GM12865 (cell line): ENCODE results near the gene FGFR3.

Source experiments
- DNase-seq: peaks from one replicate; pipeline ENCODE4 v3.0.0; 2010; ENCODE audit warnings: low read depth
- H3K4me3 ChIP-seq: 2 replicates; pipeline ENCODE4 v1.5.1; 2011; ENCODE audit warnings: mild to moderate bottlenecking, low read depth, low read length, control low read depth
- TF ChIP-seq, protein P1 (sequence below): IDR thresholded peaks from 2 replicates; pipeline ENCODE4 v1.5.1; 2011; ENCODE audit warnings: low read length, control low read depth, low read depth, inconsistent platforms; ENCODE audit not compliant: insufficient read depth; ENCODE audit errors: missing control alignments

The FGFR3 gene

DNA sequence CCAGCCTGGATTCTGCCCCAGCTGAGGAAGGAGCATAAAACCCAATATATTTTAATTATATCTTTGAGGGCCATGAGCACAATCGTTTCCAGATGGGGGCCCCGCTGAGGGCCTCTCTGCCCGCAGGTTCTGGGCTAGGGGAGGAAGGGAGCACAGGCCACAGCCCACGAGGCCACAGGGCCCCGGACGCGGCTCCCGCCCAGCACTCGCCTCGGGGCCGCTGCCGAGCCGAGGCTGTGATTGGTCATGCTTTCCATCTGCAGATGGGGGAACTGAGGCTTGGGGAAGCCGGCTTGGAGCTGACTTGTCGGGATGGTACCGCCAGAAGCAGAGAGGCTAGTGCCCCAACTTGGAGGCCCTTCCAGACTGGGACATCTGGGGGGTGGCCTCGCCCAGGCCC lies 37.8 kb upstream of the FGFR3 start:
- TF ChIP-seq, protein P1, sequence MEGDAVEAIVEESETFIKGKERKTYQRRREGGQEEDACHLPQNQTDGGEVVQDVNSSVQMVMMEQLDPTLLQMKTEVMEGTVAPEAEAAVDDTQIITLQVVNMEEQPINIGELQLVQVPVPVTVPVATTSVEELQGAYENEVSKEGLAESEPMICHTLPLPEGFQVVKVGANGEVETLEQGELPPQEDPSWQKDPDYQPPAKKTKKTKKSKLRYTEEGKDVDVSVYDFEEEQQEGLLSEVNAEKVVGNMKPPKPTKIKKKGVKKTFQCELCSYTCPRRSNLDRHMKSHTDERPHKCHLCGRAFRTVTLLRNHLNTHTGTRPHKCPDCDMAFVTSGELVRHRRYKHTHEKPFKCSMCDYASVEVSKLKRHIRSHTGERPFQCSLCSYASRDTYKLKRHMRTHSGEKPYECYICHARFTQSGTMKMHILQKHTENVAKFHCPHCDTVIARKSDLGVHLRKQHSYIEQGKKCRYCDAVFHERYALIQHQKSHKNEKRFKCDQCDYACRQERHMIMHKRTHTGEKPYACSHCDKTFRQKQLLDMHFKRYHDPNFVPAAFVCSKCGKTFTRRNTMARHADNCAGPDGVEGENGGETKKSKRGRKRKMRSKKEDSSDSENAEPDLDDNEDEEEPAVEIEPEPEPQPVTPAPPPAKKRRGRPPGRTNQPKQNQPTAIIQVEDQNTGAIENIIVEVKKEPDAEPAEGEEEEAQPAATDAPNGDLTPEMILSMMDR: no peak
- DNase-seq: no peak
- no peak overlapping the region for H3K4me3 ChIP-seq

DNA sequence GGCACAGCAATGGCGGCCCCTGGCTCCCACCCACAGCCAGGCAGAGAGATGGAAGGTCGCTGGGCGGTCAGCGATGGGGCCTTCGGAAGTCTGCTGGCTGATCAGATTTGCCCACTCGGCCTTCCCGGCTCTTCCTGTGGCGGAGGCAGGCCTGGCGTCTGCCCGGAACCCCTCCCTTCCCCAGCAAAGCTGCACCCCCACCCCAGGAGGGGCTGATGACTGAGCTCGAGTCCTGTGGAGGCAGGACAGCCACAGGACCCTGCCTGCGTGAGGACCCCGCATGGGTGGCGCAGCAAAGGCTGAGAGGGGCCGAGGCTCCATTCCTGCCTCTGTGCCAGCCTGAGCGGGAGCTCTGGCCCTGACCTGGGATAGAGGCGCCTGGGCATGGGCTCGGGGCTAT lies 37.0 kb upstream of the FGFR3 start:
- no peak for DNase-seq
- no peak overlapping the region for H3K4me3 ChIP-seq

DNA sequence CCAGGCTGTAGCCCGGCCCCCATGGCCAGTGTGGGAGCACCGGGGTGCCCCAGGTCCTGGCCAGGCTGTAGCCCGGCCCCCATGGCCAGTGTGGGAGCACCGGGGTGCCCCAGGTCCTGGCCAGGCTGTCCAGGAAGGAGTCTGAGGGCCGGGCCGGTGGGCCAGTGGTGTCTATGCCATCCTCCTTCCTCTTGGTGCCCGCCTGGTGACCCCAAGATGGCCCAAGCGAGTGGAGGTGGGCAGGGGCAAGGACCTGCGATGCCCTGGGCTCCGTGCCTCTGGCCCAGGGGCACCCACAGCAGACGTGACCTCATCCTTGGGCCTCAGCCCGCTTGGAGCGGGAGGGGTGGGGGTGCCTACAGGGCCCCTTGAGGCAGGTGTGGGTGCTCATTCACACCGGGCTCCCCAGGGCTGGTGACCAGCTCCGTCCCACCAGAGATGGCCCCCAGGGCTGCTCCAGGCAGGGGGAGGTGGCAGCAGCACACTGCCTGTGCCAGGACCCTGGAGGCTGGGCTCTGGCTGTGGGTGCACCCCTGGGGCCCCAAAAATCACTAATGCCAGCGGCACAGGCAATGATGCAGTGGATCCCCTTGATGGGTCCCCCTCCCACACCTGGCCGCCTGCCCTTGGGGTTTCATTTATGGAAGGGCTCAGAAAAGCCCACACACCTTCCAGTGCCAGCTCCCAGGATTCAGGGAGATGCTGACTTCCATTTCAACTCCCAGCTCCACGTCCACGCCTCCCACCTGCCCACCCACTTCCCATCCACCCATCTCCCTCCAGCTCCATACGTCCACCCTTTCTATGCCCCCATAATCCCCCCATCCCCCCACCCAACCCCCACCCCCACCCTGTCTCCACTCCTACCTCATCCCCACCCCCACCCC lies 36.0 kb upstream of the FGFR3 start:
- H3K4me3 ChIP-seq: no peak overlapping the region
- no peak for DNase-seq
- TF ChIP-seq, protein P1: no peak

More for the DNA sequence above, 37.0 kb upstream of the FGFR3 start:
- TF ChIP-seq, protein P1: no peak

DNA sequence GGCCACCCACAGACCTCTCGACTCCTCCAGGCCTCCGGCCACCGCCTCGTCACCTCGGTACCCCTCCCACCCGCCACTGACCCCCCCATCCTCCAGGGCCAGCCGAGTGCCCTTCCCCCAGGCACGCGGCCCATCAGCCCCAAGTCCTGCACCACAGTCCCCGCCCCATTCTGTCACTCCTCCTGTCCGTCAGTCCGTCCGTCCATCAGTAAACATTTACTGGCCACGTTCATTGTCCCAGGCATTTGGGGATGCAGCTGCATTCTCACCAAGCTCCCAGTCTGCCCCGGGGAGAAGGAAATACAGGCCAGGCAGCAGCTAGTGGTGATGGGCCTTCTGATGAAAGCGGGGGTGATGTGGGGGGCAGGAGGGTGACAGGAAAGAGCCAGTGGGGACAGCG lies 35.3 kb upstream of the FGFR3 start:
- no peak for DNase-seq
- H3K4me3 ChIP-seq: no peak overlapping the region
- TF ChIP-seq, protein P1: no peak

DNA sequence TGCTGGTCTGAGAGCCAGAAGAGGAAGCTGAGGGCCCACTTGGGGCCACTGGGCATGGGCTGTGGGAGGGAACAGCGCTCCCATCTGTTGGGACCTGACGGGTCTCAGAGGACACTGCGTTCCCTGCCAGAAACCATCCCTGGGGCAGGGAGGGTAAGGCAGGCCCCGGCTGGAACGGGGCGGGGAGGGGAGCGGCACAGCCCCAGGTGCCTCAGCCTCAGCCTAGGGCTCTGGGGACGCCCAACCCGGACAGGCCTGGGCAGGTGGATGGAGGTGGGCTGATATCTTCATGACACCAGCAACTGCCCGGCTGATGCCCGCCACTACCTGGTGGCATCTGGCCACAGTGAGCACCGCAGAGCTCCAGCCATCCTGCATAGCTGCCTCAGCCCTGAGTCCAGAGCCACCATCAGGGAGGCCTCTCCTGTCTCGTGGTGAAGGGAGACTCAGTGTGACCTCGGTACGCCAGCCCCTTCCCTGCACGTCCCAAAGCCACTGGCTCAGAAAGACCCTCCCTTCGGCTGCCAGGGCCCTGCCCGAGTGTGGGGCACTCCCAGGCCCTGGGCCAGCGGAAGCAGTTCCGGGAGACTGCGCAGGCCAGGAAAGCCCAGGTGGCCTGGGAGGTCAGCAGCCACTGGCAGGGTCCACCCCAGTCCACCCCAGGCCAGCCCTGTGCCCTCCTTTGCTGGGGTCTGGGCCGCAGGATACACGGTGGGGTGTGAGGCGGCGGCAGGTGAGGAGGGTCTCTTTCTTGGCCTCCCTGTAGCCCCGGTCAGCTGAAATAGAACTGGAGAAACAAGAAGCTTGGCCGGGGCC lies 34.6 kb upstream of the FGFR3 start:
- TF ChIP-seq, protein P1: no peak
- no peak for DNase-seq
- H3K4me3 ChIP-seq: no peak overlapping the region

DNA sequence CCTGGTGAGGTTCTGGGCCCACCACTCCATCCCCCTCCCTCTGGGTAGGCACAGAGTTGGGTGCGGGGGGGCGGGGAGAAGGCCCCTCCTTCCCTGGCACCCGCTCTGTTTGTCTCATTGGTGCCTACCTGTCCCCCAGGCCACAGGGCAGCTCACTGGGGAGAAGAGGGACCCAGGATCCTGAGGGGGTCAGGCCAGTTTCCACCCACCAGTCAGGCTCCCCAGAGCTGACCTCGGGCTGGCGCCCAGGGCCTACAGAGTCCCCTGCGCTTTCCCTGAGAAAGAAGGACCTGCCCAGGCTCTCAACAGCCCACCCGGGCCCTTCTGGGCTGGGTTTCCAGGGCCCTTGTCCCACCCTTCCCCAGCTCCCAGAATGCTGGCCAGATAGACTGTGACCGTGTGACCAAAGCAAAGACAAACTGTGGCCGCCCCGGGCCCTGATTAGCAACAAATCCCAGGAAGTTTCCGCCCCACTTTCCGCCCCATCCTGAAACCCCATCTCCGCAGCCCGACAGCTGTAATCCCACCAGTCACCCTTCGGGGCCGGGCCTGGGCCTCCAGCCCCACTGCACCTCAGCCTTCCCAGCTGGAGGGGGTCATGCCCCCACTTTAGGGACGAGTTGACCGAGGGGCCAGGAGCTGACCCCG lies 33.8 kb upstream of the FGFR3 start:
- H3K4me3 ChIP-seq: no peak overlapping the region
- TF ChIP-seq, protein P1: no peak
- DNase-seq: no peak
